GM10266 (cell line): Measurements from ENCODE around the gene HOXA10.

ENCODE experiments used
- DNase-seq: peaks from one replicate; pipeline ENCODE4 v3.0.0; 2012; ENCODE audit errors: extremely low spot score
- TF ChIP-seq, protein P1 (sequence below): IDR thresholded peaks from 2 replicates; pipeline ENCODE4 v1.5.1; 2012; ENCODE audit warnings: mild to moderate bottlenecking, low read depth; ENCODE audit not compliant: control insufficient read depth, insufficient read depth; ENCODE audit errors: missing control alignments

Gene HOXA10

DNA sequence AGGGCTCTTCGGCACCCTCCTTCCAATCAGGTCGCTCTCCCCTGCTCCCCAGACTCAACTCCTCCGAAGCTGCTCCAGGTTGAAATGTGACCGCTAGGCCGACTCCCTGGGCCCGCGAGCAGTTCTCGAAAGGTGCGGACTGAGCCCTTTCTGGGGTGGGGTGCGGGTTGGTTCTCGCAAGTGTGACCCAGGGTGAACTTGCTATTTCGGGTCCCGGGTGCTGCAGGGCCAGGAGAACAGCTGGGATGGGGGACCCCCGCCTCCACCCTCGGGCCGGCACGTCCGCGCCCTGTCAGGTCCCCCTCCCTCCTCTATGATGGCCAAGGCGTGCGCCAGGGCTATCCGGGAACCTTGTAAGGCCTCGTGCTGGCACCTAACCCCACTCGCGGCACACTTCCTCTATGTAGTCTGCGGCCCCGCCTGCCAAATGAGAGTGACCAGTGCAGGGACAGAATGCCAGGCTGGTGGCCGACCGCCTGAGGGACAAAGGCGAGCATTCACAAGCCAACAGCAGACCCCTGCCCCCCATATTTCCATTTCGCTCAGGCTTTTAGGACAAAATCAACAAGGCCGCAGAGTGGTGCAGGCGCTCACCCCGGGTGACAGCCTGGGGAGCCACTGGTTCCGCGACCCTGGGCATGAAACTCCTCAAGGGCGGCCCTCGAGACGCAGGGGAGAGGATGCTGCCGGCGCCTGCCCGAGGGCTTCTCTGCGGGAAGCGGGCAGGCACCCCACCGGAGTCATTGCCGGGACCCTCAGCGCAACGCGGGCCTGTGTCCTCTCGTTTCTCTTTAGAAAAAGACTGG is 39.5 kb upstream of the HOXA10 start:
- DNase-seq = no peak
- TF ChIP-seq, protein P1, sequence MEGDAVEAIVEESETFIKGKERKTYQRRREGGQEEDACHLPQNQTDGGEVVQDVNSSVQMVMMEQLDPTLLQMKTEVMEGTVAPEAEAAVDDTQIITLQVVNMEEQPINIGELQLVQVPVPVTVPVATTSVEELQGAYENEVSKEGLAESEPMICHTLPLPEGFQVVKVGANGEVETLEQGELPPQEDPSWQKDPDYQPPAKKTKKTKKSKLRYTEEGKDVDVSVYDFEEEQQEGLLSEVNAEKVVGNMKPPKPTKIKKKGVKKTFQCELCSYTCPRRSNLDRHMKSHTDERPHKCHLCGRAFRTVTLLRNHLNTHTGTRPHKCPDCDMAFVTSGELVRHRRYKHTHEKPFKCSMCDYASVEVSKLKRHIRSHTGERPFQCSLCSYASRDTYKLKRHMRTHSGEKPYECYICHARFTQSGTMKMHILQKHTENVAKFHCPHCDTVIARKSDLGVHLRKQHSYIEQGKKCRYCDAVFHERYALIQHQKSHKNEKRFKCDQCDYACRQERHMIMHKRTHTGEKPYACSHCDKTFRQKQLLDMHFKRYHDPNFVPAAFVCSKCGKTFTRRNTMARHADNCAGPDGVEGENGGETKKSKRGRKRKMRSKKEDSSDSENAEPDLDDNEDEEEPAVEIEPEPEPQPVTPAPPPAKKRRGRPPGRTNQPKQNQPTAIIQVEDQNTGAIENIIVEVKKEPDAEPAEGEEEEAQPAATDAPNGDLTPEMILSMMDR = no peak

- DNase-seq = no peak
- TF ChIP-seq, protein P1 = no peak
Measured at GRCh38 chr7:27212497-27213432, 38.6 kb upstream of the HOXA10 start.

- TF ChIP-seq, protein P1 = no peak
Measured at GRCh38 chr7:27211764-27212204, 37.7 kb upstream of the HOXA10 start.

GRCh38 chr7:27211084-27211446 is 36.9 kb upstream of the HOXA10 start:
- DNase-seq = no peak
- TF ChIP-seq, protein P1 = no peak

More at GRCh38 chr7:27211764-27212204, 37.7 kb upstream of the HOXA10 start:
- DNase-seq = no peak

DNA sequence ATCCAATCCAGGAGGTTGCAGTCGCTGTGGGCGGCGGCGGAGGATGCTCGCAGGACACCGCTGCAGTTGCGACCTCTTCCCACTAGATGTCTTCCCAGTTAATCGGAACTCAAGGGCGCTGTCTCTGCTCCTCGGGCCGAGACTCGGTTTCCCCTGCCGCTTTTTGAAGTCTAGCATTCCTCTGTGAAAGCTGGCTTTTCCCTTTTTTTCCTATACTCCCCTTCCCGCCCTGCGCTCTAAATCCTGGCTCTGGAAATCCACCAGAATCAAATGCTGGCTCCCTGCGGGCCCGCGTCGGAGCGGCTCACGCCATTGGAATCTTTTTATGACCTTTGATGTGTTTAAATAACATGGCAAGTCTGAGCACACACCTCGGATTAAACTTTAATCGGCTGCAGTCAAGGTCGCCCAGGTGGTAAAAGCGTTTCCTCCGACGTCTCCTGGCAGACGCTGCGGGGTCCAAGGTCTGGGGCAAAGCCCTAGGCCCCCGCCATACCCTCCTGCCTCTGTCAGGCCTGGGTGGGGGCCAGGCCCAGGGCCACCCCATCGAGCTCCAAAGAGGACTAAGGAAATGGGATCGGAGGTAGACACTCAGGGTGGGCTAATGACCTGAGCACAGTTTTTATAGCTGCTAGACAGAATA is 36.4 kb upstream of the HOXA10 start:
- DNase-seq = peak; percentile 81
- TF ChIP-seq, protein P1 = peak; percentile 72

DNA sequence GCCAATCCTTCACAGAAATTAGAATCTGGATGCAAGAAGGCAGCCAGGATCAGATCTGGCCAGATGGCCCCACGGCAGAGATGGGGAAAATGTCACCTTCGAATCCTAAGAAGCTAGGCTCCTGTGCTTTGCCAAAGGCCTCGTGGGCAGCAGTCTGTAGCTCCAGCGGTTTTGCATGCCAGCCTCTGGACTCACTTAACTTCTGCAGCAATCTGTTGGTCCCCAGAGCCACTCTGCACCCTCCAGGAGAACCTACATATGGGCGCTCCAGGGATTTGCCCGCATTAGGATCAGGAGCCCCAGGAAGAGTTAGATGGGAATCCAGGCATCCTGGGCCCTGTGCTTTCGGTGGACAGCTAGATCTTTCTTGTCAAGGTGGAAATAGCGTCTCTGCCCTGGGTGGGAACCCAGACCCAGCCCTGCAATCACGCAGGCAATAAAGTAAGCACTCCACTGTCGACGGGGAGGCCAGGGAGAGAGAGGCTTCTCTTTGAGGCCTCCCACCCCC is 35.9 kb upstream of the HOXA10 start:
- TF ChIP-seq, protein P1 = no peak

More for the DNA sequence above, 35.9 kb upstream of the HOXA10 start:
- DNase-seq = no peak
